Skeletal muscle tissue (tissue), 4 donors: ENCODE results near the gene EVI5. TPM values are rescaled to one million over a fixed set of nuclear protein-coding genes. Genes with fewer than 3 reads are reported as not detected.
"Not testable (repeated sequence)": the region's sequence is repeated elsewhere in the genome, so short reads cannot be mapped to it uniquely, and the experiment has no call there.

Source experiments
- H3K27ac ChIP-seq: one replicate; pipeline ENCODE4 v1.7.0; 2013; ENCODE audit warnings: mild to moderate bottlenecking, low read depth, low read length, inconsistent platforms
- H3K27me3 ChIP-seq, 3 donors: one replicate each; pipeline ENCODE4 v1.7.0; 2013; ENCODE audit warnings: low read length in 3 of 3; ENCODE audit not compliant: control insufficient read depth in 3 of 3, insufficient read depth in 3 of 3
- H3K36me3 ChIP-seq, 3 donors: one replicate each; pipeline ENCODE4 v1.7.0; 2013; ENCODE audit warnings: low read length in 3 of 3; ENCODE audit not compliant: control insufficient read depth in 3 of 3, insufficient read depth in 3 of 3
- H3K4me1 ChIP-seq, 3 donors: one replicate each; pipeline ENCODE4 v1.7.0; 2013; ENCODE audit warnings: low read length in 3 of 3, mild to moderate bottlenecking in 3 of 3; ENCODE audit not compliant: control insufficient read depth in 3 of 3, insufficient read depth in 3 of 3
- H3K4me3 ChIP-seq, 3 donors: one replicate each; pipeline ENCODE4 v1.7.0; 2013; ENCODE audit warnings: low read length in 3 of 3
- H3K9ac ChIP-seq, 3 donors: one replicate each; pipeline ENCODE4 v1.7.0; 2013; ENCODE audit warnings: low read length in 3 of 3, mild to moderate bottlenecking in 3 of 3, moderate library complexity in 2 of 3, low read depth in 1 of 3
- H3K9me3 ChIP-seq, 3 donors: one replicate each; pipeline ENCODE4 v1.7.0; 2013; ENCODE audit warnings: low read length in 3 of 3; ENCODE audit not compliant: control insufficient read depth in 3 of 3
- total RNA-seq: library from RNA; depleted of rRNA; stranded (reverse); fragments of >200 nt; gene quantifications from one replicate; pipeline ENCODE4 v1.2.3, GENCODE V29; 2014
- donor health status: Osteomylitis.

The EVI5 gene
- total RNA-seq, 1 donor from 2014 or later, result 40.7 TPM

- H3K4me1 ChIP-seq, result no peaks in the 10 kb centered on the region
- no peak overlapping the region for H3K9ac ChIP-seq
- no peak overlapping the region for H3K27ac ChIP-seq
- no peaks in the 10 kb centered on the region for H3K27me3 ChIP-seq
- no peak overlapping the region for H3K4me3 ChIP-seq
- H3K9me3 ChIP-seq, result no peaks in the 10 kb centered on the region
- no peaks in the 10 kb centered on the region for H3K36me3 ChIP-seq
These were observed 185.7 kb downstream of the EVI5 start for GRCh38 chr1:92599184-92599583.

- H3K27me3 ChIP-seq, H3K27ac ChIP-seq, H3K4me1 ChIP-seq, H3K9ac ChIP-seq, H3K4me3 ChIP-seq, H3K36me3 ChIP-seq, H3K9me3 ChIP-seq: not testable (repeated sequence)
These were observed 195.5 kb downstream of the EVI5 start for GRCh38 chr1:92589361-92589760.

- no peak overlapping the region for H3K4me3 ChIP-seq
- H3K27ac ChIP-seq, result no peak overlapping the region
- no peaks in the 10 kb centered on the region for H3K27me3 ChIP-seq
- no peaks in the 10 kb centered on the region for H3K9me3 ChIP-seq
- H3K9ac ChIP-seq, result no peak overlapping the region
- no peaks in the 10 kb centered on the region for H3K36me3 ChIP-seq
- H3K4me1 ChIP-seq, result no peaks in the 10 kb centered on the region
These were observed 197.5 kb downstream of the EVI5 start for GRCh38 chr1:92587445-92587844.

- Histone ChIP-seq H3K9ac (no peak overlapping the region), H3K27ac (no peak overlapping the region), H3K4me3 (no peak overlapping the region), H3K4me1 (no peaks in the 10 kb centered on the region), H3K27me3 (no peaks in the 10 kb centered on the region), H3K36me3 (no peaks in the 10 kb centered on the region), H3K9me3 (no peaks in the 10 kb centered on the region)
These were observed 199.1 kb downstream of the EVI5 start for GRCh38 chr1:92585831-92586230.

- H3K9ac ChIP-seq, H3K9me3 ChIP-seq, H3K36me3 ChIP-seq, H3K4me1 ChIP-seq, H3K4me3 ChIP-seq, H3K27ac ChIP-seq, H3K27me3 ChIP-seq: not testable (repeated sequence)
These were observed 200.1 kb downstream of the EVI5 start for GRCh38 chr1:92584810-92585209.

GRCh38 chr1:92583821-92584760 lies 200.8 kb downstream of the EVI5 start:
- Histone ChIP-seq H3K27me3 (no peaks in the 10 kb centered on the region), H3K4me1 (no peaks in the 10 kb centered on the region), H3K9ac (no peak overlapping the region), H3K27ac (no peak overlapping the region), H3K36me3 (no peaks in the 10 kb centered on the region), H3K9me3 (no peaks in the 10 kb centered on the region), H3K4me3 (no peak overlapping the region)

GRCh38 chr1:92577261-92577895 lies 207.5 kb downstream of the EVI5 start:
- Histone ChIP-seq H3K9me3 (no peaks in the 10 kb centered on the region), H3K4me3 (no peak overlapping the region), H3K4me1 (no peaks in the 10 kb centered on the region), H3K27me3 (no peaks in the 10 kb centered on the region), H3K27ac (no peak overlapping the region), H3K36me3 (peaks cover 0 to 2% (median 0%) of the 10 kb centered on the region in 3 donors), H3K9ac (no peak overlapping the region)

- no peaks in the 10 kb centered on the region for H3K27me3 ChIP-seq
- no peak overlapping the region for H3K9ac ChIP-seq
- H3K4me1 ChIP-seq, result no peaks in the 10 kb centered on the region
- no peak overlapping the region for H3K4me3 ChIP-seq
- H3K36me3 ChIP-seq, result peaks cover 0 to 2% (median 0%) of the 10 kb centered on the region in 3 donors
- H3K9me3 ChIP-seq, result no peaks in the 10 kb centered on the region
- no peak overlapping the region for H3K27ac ChIP-seq
These were observed 209.8 kb downstream of the EVI5 start for GRCh38 chr1:92575123-92575522.

GRCh38 chr1:92572520-92572919 lies 212.4 kb downstream of the EVI5 start:
- no peaks in the 10 kb centered on the region for H3K4me1 ChIP-seq

GRCh38 chr1:92571578-92571977 lies 213.3 kb downstream of the EVI5 start:
- H3K4me3 ChIP-seq, result no peak overlapping the region
- H3K9ac ChIP-seq, result no peak overlapping the region
- no peaks in the 10 kb centered on the region for H3K4me1 ChIP-seq
- H3K27me3 ChIP-seq, result no peaks in the 10 kb centered on the region
- H3K9me3 ChIP-seq, result no peaks in the 10 kb centered on the region
- H3K36me3 ChIP-seq, result peaks cover 0 to 2% (median 0%) of the 10 kb centered on the region in 3 donors
- no peak overlapping the region for H3K27ac ChIP-seq

More at GRCh38 chr1:92572520-92572919, 212.4 kb downstream of the EVI5 start:
- no peak overlapping the region for H3K9ac ChIP-seq
- H3K36me3 ChIP-seq, result peaks cover 0 to 2% (median 0%) of the 10 kb centered on the region in 3 donors
- H3K27me3 ChIP-seq, result no peaks in the 10 kb centered on the region
- no peaks in the 10 kb centered on the region for H3K9me3 ChIP-seq
- no peak overlapping the region for H3K27ac ChIP-seq
- no peak overlapping the region for H3K4me3 ChIP-seq
